ENCODE data around the gene IRF7.

DNA sequence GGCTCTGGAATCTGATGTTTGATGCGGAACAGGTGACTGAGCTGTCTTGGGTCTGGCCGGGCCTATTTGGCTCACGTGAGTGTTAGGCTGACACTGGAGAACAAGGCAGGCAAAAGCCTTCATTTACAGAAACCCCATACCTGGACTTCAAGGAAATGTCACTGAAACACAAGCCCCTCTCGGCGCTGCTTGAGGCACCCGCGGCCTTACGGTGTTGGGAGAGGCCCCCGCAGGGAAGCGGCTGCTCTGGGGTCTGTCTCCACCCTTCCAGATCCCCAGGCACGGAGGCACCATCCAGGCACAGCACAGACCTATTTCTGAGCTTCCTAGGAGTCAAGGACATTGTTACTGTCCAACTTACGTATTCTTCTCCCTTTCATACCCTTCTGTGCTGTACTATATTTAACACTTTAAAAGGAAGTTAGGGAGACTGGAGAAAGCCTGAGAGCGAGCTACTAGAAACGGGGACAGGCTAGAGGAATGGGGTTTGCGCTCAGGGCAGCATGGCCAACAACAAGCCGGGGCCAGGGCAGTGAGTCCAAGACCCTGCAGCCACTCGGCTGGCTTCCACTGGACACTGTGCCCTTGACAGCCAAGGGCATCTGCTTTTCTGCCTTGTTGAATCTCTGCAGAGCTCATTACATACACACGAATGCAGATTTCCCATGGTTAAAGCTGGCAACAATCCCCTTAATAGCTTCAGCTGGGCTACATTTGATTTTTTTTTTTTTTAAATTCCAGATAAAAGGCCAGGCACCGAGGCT is 45.1 kb upstream of the IRF7 start:
- TF ChIP-seq CTCF (IDR thresholded peaks at IDR 0.05 in 2 of 3, conservative IDR thresholded peaks at IDR 0.05 in 1 of 3; ENCODE audit: borderline replicate concordance in 1 of 3, insufficient read depth in 1 of 3, low read depth in 2 of 3, low read length in 2 of 3) (no peak), POLR2AphosphoS5 (IDR thresholded peaks at IDR 0.05; ENCODE audit: low read depth, low read length) (no peak), EZH2phosphoT487 (IDR thresholded peaks at IDR 0.05; ENCODE audit: borderline replicate concordance) (no peak), EGR1 (IDR thresholded peaks at IDR 0.05; ENCODE audit: low read depth) (no peak)
